K562 (cell line): Measurements from ENCODE around the gene DPH2. TPM values are rescaled to one million over a fixed set of nuclear protein-coding genes. Genes with fewer than 3 reads are reported as not detected.
A peak's percentile ranks its signal among the peaks of the same experiment; 100 is the strongest.

Source experiments
- ATAC-seq: fragments of 200-7000 bp; cut with Tn5 transposase; 3 replicates; pipeline ENCODE4 v1.9.1; 2020; ENCODE audit warnings: moderate library complexity
- BruUV-seq: library from RNA; stranded (reverse); fragments of 400-500 nt; replicated peaks from 2 replicates; lab custom pipeline; 2021; lab: Mats Ljungman, UMichigan
- CTCF ChIA-PET: fragments of 300-600 bp; formaldehyde crosslinking; extraction: SDS; loops from one replicate; lab custom pipeline; 2021; ENCODE audit warnings: low intra/inter-chr PET ratio; lab: Yijun Ruan, JAX
- POLR2A ChIA-PET: fragments of 300-600, 350-650 bp; sonication (Branson Sonifier 250); formaldehyde crosslinking; extraction: SDS; loops from one replicate; lab custom pipeline; 2021; ENCODE audit warnings: antibody characterized with exemption, inconsistent platforms; lab: Yijun Ruan, JAX
- DNase-seq, 4 experiments: peaks; one replicate each; pipeline versions ENCODE4 v3.0.0 to v3.0.0-alpha.2; 2011 to 2018; ENCODE audit warnings: low spot score in 3 of 4, mixed read lengths in 3 of 4; ENCODE audit errors: extremely low read depth in 1 of 4
- FAIRE-seq: peaks from 2 replicates; lab custom pipeline; 2011; peaks lifted over from hg19 to GRCh38; lab: Jason Lieb, UNC
- H2AFZ ChIP-seq: 2 replicates; pipeline ENCODE4 v1.6.0; 2011; ENCODE audit warnings: low read depth, low read length, control low read depth, inconsistent platforms
- H3K27ac ChIP-seq: fragments of 200-600 bp; 3 replicates; pipeline ENCODE4 v1.8.0; 2011; ENCODE audit warnings: low read depth, mild to moderate bottlenecking, control low read depth, inconsistent platforms, low read length, moderate library complexity, mixed read lengths; ENCODE audit errors: extremely low read depth
- H3K27me3 ChIP-seq, 2 experiments: fragments of 300-600 bp in 1 of 2; 2 replicates in 1 of 2; 3 replicates in 1 of 2; pipeline versions ENCODE4 v1.6.0 to v1.8.0; 2011; ENCODE audit warnings: inconsistent platforms in 2 of 2, low read length in 2 of 2, mild to moderate bottlenecking in 1 of 2, mixed read lengths in 1 of 2, moderate library complexity in 1 of 2; ENCODE audit not compliant: control insufficient read depth in 2 of 2, insufficient read depth in 2 of 2
- H3K36me3 ChIP-seq: fragments of 300-600 bp; 3 replicates; pipeline ENCODE4 v1.8.0; 2011; ENCODE audit warnings: mild to moderate bottlenecking, low read length, inconsistent platforms; ENCODE audit not compliant: control insufficient read depth, insufficient read depth
- H3K4me1 ChIP-seq, 2 experiments: fragments of 200-600 bp in 1 of 2; replicated peaks in 1 of 2; 2 replicates in 1 of 2; 3 replicates in 1 of 2; pipeline versions ENCODE4 v1.5.1 to v1.8.0; 2011; ENCODE audit warnings: inconsistent platforms in 2 of 2, low read length in 2 of 2, mild to moderate bottlenecking in 1 of 2, mixed read lengths in 1 of 2, moderate library complexity in 1 of 2; ENCODE audit not compliant: control insufficient read depth in 2 of 2, insufficient read depth in 2 of 2
- H3K4me2 ChIP-seq: 2 replicates; pipeline ENCODE4 v1.6.1; 2011; ENCODE audit warnings: low read length, control low read depth, inconsistent platforms, mixed read lengths; ENCODE audit not compliant: insufficient read depth
- H3K4me3 ChIP-seq: fragments of 200-600 bp; sonication (generic), shearing (Covaris generic); 2 replicates; pipeline ENCODE4 v1.5.1; 2016; ENCODE audit warnings: control low read depth, inconsistent platforms
- H3K79me2 ChIP-seq: fragments of 200-600 bp; 3 replicates; pipeline ENCODE4 v1.8.0; 2011; ENCODE audit warnings: low read length, inconsistent platforms; ENCODE audit not compliant: control insufficient read depth, insufficient read depth
- H3K9ac ChIP-seq, 2 experiments: 2 replicates each; pipeline versions ENCODE4 v1.6.0 to v1.6.1; 2011; ENCODE audit warnings: low read depth in 2 of 2, low read length in 2 of 2, control low read depth in 1 of 2, inconsistent platforms in 1 of 2, mild to moderate bottlenecking in 1 of 2, mixed read lengths in 1 of 2; ENCODE audit not compliant: insufficient read depth in 1 of 2
- H3K9me1 ChIP-seq: one replicate; pipeline ENCODE4 v1.6.0; 2011; ENCODE audit warnings: inconsistent platforms, mild to moderate bottlenecking, low read length, moderate library complexity; ENCODE audit not compliant: control insufficient read depth, insufficient read depth
- H3K9me3 ChIP-seq: replicated peaks from 2 replicates; pipeline ENCODE4 v1.5.1; 2011; ENCODE audit warnings: low read depth, low read length, inconsistent platforms; ENCODE audit not compliant: control insufficient read depth, insufficient read depth
- H4K20me1 ChIP-seq: replicated peaks from 2 replicates; pipeline ENCODE4 v1.6.1; 2011; ENCODE audit warnings: low read length, inconsistent platforms, mixed read lengths; ENCODE audit not compliant: control insufficient read depth, insufficient read depth
- ETV1 ChIP-seq: fragments of 450-650 bp; conservative IDR thresholded peaks from 2 replicates; pipeline ENCODE4 v1.6.1; 2016; ENCODE audit warnings: missing genetic modification characterization, control low read depth, low read depth, missing compliant biosample characterization
- HDAC1 ChIP-seq, 2 experiments: fragments of 450-650 bp; IDR thresholded peaks; 2 replicates each; pipeline ENCODE4 v1.6.1; 2016 to 2017; ENCODE audit warnings: inconsistent platforms in 1 of 2, mild to moderate bottlenecking in 1 of 2, moderate library complexity in 1 of 2
- KDM1A ChIP-seq, 2 experiments: fragments of 450-650 bp; IDR thresholded peaks; 2 replicates each; pipeline ENCODE4 v1.6.1; 2016; ENCODE audit warnings: mild to moderate bottlenecking in 2 of 2
- RAD21 ChIP-seq, 2 experiments: fragments of 250-450 bp in 1 of 2; fragments of 450-650 bp in 1 of 2; sonication (Bioruptor Pico) in 1 of 2; formaldehyde crosslinking in 1 of 2; IDR thresholded peaks in 1 of 2; conservative IDR thresholded peaks in 1 of 2; 2 replicates each; pipeline versions ENCODE4 v1.4.0 to v1.8.0; 2020 to 2022; ENCODE audit warnings: mild to moderate bottlenecking in 2 of 2, moderate library complexity in 1 of 2
- USF1 ChIP-seq: sonication (generic); formaldehyde crosslinking; IDR thresholded peaks from 2 replicates; pipeline ENCODE4 v1.9.0; 2022; ENCODE audit warnings: mild to moderate bottlenecking, missing genetic modification reagents
- ZNF609 ChIP-seq: sonication (generic); formaldehyde crosslinking; IDR thresholded peaks from 2 replicates; pipeline ENCODE4 v1.8.1; 2023; ENCODE audit warnings: missing genetic modification reagents, mild to moderate bottlenecking, borderline replicate concordance
- ZNF639 ChIP-seq, 2 experiments: fragments of 200-800 bp in 1 of 2; sonication (Bioruptor generic) in 1 of 2; sonication (generic) in 1 of 2; formaldehyde crosslinking in 1 of 2; IDR thresholded peaks in 1 of 2; conservative IDR thresholded peaks in 1 of 2; 2 replicates each; pipeline versions ENCODE4 v1.5.0 to v1.6.1; 2016 to 2020; ENCODE audit warnings: missing compliant biosample characterization in 1 of 2, missing genetic modification characterization in 1 of 2, missing genetic modification reagents in 1 of 2
- WGBS: fragments of 100-300 bp; shearing (Covaris generic); methylation state at CpG from one replicate; pipeline ENCODE4 v1.1.6; 2016; ENCODE audit warnings: low coverage, mixed read lengths; ENCODE audit not compliant: insufficient coverage; ENCODE audit errors: missing lambda C conversion rate; 5-methylcytosine and 5-hydroxymethylcytosine counted together
- in situ Hi-C: fragments of 300-500 bp; cut with MboI; formaldehyde crosslinking; loops from 4 replicates; pipeline ENCODE4 v1.15.0; 2018; ENCODE audit warnings: inconsistent platforms, mixed read lengths
- intact Hi-C: fragments of 100-400 bp; cut with micrococcal nuclease; formaldehyde crosslinking; loops from 2 replicates; pipeline ENCODE4 v1.14.2; 2022
- polyA plus RNA-seq, 8 experiments: library from polyadenylated mRNA; depleted of rRNA in 4 of 8; stranded (reverse) in 5 of 8; unstranded in 3 of 8; fragments of >200 nt; fragmentation: Nextera tagmentation in 2 of 8; fragmentation: Illumina TruSeq in 1 of 8; extraction: Ambion mirVana in 2 of 8; extraction: Trizol in 1 of 8; gene quantifications; 2 replicates each; pipeline versions ENCODE4 v1.2.1 to v1.2.3, GENCODE V29; 2011 to 2014; ENCODE audit warnings: inconsistent platforms in 1 of 8, missing spikeins in 1 of 8
- total RNA-seq, 7 experiments: library from RNA; depleted of rRNA in 6 of 7; stranded (reverse); fragments of >200 nt in 6 of 7; fragmentation: Illumina TruSeq in 2 of 7; extraction: Trizol in 2 of 7; gene quantifications; 2 replicates each; pipeline versions ENCODE4 v1.2.1 to v1.2.3, GENCODE V29; 2011 to 2021; ENCODE audit warnings: low replicate concordance in 1 of 7

DPH2 gene
- total and polyA plus RNA-seq, 9 of the 15 experiments (the other 6 are each of a cell fraction or from before 2014, with no cell fraction given): 17.9 to 94.1 (median 68.1) TPM

- 49% methylated on average over 14 of the region's 15 CpGs for WGBS
- Histone ChIP-seq H3K4me2 (peak overlapping the region; percentile 6; the same call in 1 of the 2 replicates), H3K9me1 (peaks cover 5% of the 10 kb centered on the region), H3K4me3 (no peak overlapping the region), H3K27me3 (no peaks in the 10 kb centered on the region), H3K27ac (no peak overlapping the region), H3K79me2 (no peaks in the 10 kb centered on the region), H3K9ac (peak overlapping the region in 1 of 2 experiments; percentile 31; a peak in 2 of 4 replicates), H4K20me1 (no peaks in the 10 kb centered on the region), H3K9me3 (no peaks in the 10 kb centered on the region), H2AFZ (peak overlapping the region; percentile 82), H3K36me3 (no peaks in the 10 kb centered on the region), H3K4me1 (peaks cover 15 to 71% of the 10 kb centered on the region in 2 experiments; a peak in 4 of 5 replicates)
- FAIRE-seq (peak; percentile 88), DNase-seq (peak; percentile 77 to 89 (median 84)), ATAC-seq (peak; percentile 87)
- BruUV-seq: no TSS peak
- intact Hi-C loops: loop anchor here (1.0 to 10.0 kb wide), 4 partner anchors 41 to 300 kb away; no protein-coding TSS in a partner anchor
- in situ Hi-C loops: no loop called here
- POLR2A ChIA-PET: interaction anchor here (0.7 to 2.0 kb wide), 7 partner anchors 10 to 726 kb away, joined by 3 to 9 read pairs (median 4); partner anchors contain the start of gene ATP6V0B
- CTCF ChIA-PET: interaction anchor here (2.1 kb wide), 2 partner anchors 41 to 53 kb away, joined by 9 to 21 read pairs; no protein-coding TSS in a partner anchor
- TF ChIP-seq USF1: no peak
- no peak for TF ChIP-seq ZNF639 (CRISPR knock-in tag; conservative IDR thresholded peaks at IDR 0.05 in 1 of 2, IDR thresholded peaks at IDR 0.05 in 1 of 2)
- TF ChIP-seq RAD21 (CRISPR knock-in tag; conservative IDR thresholded peaks at IDR 0.05 in 1 of 2, IDR thresholded peaks at IDR 0.05 in 1 of 2): peak; percentile 57 to 86
- 0 out of 2 replicates have a peak, but pooled peaks have one; percentile 60 for TF ChIP-seq ZNF609
- TF ChIP-seq ETV1 (tag): peak; percentile 31; the same call in 1 of the 2 replicates
- peak in 1 of 2 experiments; percentile 32; a peak in 1 of 4 replicates for TF ChIP-seq HDAC1 (IDR thresholded peaks at IDR 0.05)
- 0 out of 4 replicates have a peak, but pooled peaks of 1 of the 2 experiments have one; percentile 10 for TF ChIP-seq KDM1A (IDR thresholded peaks at IDR 0.05)
These were observed 25.3 kb downstream of the DPH2 start for GRCh38 chr1:43994794-43995790.
